ENCODE data around the gene SPRYD3.
A peak's percentile ranks its signal among the peaks of the same experiment; 100 is the strongest.
"Not testable (repeated sequence)": the region's sequence is repeated elsewhere in the genome, so short reads cannot be mapped to it uniquely, and the experiment has no call there.

The SPRYD3 gene

DNA sequence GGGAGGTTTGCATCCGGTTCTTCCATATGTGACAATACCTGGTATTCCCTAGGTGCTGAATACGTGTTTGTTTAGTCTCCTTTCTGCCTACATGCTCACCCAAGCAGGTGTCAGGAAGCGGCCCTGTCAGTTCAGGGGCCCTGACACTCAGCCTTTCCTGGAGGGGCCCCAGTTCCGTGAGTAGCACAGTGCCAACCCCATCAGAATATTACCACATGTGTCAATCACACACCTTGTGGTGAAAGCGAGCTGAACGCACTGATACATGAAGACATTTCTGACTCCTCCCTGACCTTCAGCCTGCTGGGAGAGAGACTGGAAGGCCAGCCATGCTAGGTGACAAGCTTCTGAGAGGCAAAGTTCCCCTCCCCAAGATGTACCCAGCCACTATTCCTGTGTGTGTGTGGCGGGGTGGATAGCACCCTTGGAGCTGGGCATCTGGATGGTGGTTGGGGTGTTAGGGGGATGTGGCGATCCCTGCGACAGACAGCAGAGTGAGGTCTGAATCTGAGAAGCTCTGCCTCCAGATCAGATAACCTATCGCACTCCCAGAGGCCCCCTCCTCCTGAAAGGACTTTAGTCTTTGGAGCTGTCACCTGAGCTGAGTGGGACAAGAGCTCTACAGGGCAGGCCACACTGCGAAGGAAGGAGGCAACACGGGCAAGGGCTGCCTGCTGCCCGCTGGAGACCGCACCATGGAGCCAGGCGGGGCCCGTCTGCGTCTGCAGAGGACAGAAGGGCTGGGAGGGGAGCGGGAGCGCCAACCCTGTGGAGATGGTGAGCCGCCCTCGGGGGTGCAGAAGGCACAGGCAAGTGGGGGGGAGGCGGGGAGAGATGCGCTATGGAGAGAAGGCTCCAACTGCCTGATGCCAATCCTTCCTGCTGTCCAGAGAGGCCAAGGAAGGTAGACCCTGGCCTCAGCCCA lies 24.0 kb upstream of the SPRYD3 start, which contains the start of gene SOAT2:
SOAT2 (plus strand) TSS at position 604 of the 925 bp plus-strand sequence; CDS start at position 696, 92 bp downstream.
- DNase-seq, result no peak

DNA sequence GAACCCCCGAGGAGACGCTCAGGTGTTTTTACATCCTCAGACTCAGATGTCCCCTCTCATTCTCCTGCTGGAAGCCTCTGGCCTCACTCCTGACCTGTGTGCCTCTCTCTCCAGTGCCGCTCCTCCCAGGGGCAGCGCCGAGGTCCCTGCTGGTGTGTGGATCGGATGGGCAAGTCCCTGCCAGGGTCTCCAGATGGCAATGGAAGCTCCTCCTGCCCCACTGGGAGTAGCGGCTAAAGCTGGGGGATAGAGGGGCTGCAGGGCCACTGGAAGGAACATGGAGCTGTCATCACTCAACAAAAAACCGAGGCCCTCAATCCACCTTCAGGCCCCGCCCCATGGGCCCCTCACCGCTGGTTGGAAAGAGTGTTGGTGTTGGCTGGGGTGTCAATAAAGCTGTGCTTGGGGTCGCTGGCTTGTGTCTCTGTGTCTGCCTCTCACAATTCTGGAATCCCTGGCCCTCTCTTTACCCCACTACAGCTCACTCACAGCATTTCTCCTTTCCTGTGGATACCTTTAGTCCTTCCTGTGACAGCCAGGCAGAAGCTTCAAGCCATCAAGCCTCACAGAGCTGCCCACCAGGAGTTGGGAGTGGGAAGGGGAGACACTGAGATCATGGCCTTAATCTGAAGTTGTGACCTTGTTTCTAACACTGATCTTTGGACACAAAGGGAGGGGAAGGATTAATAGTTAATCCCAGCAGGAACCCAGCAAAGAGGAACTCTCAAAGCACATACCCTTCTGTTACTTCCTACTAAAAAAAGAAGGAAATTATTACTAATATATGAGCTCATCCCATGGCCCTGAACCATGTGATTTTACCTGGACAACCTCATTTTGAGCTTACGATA lies 23.0 kb upstream of the SPRYD3 start:
- DNase-seq, result no peak

DNA sequence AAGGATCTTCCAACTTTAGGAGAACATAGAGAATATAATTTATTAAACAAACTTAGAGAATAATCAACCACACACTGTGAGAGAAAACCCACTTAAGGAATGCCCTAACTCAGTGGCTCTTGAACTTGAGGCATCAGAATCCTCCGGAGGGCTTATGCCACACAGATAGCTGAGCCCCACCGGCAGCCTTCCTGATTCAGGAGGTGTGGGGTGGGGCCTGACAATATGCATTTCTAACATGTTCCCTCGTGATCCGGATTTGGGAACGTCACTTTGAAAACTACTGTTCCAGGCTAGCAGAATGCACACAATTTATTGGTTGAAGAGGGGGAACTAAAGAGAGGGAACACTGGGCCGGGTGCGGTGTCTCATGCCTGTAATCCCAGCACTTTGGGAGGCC lies 22.1 kb upstream of the SPRYD3 start:
- DNase-seq, result no peak

GRCh38 chr12:53100466-53101151 lies 21.4 kb upstream of the SPRYD3 start:
- DNase-seq, result no peak

DNA sequence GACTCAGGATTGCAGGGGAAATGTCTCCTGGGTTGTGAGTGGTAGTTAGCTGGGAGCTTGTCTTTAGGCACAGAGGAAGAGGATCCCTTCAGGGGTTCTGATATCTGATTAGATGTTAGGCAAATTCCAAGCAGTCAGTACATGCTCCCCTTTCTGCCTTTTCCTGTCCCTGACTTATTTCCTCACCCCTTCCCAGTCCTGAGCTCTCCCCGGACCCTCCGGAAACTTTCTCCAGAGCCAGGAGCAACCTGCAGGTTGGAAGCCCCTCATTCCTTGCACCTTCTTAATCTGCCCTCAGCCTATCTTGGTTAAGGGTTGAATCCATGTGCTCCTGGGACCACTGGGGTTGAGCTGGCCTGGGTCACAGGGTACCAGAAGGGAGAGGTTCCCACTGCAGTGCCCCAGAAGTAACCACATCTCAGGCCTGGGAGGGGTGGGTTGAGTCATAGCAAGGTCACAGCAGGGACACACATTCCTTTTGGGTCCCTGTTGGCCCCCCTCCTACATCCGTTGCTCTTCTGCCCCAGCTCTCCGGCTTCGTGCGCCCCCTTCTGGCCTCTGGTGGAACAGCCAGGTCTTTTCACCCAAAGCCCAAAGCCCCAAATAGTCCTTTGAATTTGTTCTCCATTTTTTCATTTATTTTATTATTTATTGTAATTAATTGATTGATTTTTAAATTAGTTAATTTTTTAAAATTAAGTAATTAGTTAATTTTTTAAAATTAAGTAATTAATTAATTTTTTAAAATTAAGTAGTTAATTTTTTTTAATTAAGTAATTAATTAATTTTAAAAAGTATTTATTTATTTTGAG lies 20.1 kb upstream of the SPRYD3 start:
- peak; percentile 69 for DNase-seq

- no peak for DNase-seq
Observed at GRCh38 chr12:53098354-53098981, 19.3 kb upstream of the SPRYD3 start.

- peak; percentile 79 for DNase-seq
Observed at GRCh38 chr12:53097564-53098353, 18.6 kb upstream of the SPRYD3 start, which contains the start of gene IGFBP6. TSS of gene IGFBP6 (plus strand) at chr12:53097667. CDS start at chr12:53097718, 51 bp downstream.

GRCh38 chr12:53097207-53097563 lies 18.0 kb upstream of the SPRYD3 start:
- peak; percentile 60 for DNase-seq

DNA sequence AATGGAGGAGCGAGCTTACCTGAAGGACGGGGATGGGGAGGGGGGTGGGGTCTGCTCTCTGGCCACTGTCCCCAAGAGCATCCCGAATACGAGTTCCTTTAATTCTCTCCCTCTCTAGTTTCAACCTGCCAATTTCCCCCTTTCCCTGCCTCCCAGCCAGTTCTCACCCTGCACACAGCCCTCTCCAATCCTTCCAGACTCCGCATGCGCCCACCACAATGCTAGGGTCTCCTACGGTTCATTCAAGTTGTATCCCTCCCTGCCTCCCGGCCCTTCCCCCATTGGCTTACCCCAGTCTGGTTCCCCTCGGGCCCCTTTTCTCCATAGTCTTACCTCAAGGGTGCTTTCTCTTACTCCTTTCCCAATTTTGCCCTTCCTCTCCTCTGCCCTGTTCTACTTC lies 17.6 kb upstream of the SPRYD3 start:
- no peak for DNase-seq

GRCh38 chr12:53096089-53096741 lies 17.0 kb upstream of the SPRYD3 start:
- DNase-seq, result no peak

GRCh38 chr12:53095596-53095895 lies 16.4 kb upstream of the SPRYD3 start:
- DNase-seq, result not testable (repeated sequence)

DNA sequence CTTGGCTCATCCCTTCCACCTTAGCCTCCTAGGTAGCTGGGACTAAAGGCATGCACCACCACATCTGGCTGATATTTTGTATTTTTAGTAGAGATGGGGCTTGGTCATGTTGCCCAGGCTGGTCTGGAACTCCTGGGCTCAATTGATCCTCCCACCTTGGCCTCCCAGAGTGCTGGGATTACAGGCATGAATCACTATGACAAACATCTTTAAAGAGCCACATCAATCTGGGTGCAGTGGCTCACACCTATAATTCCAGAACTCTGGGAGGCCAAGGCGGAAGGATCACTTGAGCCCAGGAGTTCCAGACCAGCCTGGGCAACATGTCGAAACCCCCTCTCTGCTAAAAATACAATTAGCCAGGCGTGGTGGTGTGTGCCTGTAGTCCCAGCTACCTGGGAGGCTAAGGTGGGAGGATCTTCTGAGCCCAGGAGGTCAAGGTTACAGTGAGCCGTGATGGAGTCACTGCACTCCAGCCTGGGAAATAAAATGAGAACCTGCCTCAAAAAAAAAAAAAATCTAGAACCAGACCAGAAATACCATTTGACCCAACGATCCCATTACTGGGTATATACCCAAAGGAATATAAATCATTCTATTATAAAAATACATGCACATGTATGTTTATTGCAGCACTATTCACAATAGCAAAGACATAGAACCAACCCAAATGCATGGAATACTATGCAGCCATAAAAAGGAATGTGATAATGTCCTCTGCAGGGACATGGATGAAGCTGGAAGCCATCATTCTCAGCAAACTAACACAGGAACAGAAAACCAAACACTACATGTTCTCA lies 15.8 kb upstream of the SPRYD3 start:
- not testable (repeated sequence) for DNase-seq

GRCh38 chr12:53094394-53094787 lies 15.2 kb upstream of the SPRYD3 start:
- DNase-seq, result no peak

- no peak for DNase-seq
Observed at GRCh38 chr12:53093777-53094393, 14.7 kb upstream of the SPRYD3 start.

- DNase-seq, result no peak
Observed at GRCh38 chr12:53091756-53092155, 12.6 kb upstream of the SPRYD3 start.

DNA sequence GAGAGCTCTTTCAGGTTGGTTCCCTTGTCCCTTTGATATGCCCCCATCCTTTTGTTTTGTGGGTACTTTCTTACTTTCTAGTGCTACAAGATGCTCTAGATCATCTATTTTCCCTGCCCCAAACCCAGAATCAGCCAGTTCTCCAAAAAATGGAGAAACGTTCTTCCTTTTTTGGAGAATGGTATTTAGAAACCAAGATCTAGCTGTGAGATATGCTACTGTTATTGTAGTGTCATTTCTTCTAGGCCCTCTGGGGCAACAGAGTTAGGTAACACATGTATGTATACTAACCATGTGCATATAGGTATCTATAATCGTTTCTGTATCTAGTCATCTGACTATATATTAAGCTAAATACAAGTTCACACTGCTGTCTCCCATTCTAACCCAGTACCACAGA lies 11.4 kb upstream of the SPRYD3 start:
- no peak for DNase-seq

GRCh38 chr12:53090105-53090504 lies 10.9 kb upstream of the SPRYD3 start:
- DNase-seq, result no peak

DNA sequence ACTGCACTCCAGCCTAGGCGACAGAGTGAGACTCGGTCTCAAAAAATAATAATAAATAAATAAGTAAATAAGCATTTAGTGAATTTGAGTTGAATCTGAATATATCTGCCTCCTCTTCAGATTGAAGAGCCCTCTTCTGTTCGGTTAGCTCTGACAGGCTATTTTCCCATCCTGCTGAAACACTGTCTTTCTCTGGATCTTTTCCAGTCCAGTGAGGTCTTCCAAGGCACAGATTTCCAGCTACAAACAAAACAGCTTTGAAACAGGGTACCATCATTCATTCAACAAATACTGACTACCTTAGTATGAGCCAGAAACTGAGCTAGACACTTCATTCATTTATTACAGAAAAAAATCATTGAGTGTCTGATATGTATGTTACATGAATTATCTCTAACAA lies 7.2 kb upstream of the SPRYD3 start:
- DNase-seq, result no peak
